ENCODE measurements around the gene APOOL. TPM values are rescaled to one million over a fixed set of nuclear protein-coding genes. Genes with fewer than 3 reads are reported as not detected.

APOOL gene
- total and polyA plus RNA-seq, 9 of the 15 experiments (the other 6 are each of a cell fraction or from before 2014, with no cell fraction given) = 4.6 to 20.5 (median 10.2) TPM

DNA sequence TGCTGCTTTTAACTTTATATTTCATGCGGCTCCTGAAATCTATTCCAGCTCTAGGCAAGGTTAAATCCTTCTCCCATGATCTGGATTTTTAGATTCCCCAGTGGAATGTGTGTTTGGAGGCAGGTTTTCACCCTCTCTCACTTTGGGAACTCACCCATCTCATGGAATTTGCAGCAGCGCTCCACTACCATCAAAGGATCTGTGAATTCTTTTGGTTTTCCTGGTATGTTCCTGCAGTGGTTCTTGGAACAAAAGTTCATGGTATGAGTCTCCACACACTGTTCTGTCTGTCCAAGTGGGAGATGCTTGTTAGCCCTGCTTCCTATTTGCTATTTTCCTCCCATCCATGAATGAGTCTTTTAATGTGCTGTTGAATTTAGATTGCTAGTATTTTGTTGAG, 14.0 kb downstream of the APOOL start (continued):
- TF ChIP-seq USF1 (CRISPR knock-in tag; IDR thresholded peaks at IDR 0.05) (no peak), THRAP3 (IDR thresholded peaks at IDR 0.05; ENCODE audit: borderline replicate concordance) (no peak), HDAC2 (IDR thresholded peaks at IDR 0.05) (no peak), FOS (IDR thresholded peaks at IDR 0.05; ENCODE audit: extremely low read depth, insufficient read length) (no peak), ZZZ3 (IDR thresholded peaks at IDR 0.05) (no peak)

DNA sequence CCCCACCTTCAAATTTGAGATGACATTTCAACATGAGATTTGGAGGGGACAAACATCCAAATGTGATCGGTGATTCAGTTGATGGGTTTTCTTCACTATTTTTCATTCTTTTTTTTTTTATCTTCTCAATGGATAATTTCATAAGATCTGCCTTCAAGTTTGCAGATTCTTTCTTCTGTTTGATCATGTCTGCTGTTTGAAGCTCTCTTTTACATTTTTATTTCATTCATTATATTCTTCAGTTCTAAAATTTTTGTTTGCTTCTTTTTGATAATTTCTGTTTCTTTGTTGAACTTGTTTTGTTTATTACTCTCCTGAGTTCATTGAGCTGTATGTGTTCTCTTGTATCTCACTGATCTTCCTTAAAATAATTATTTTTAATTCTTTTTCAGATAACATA, 14.8 kb downstream of the APOOL start:
- intact Hi-C loops (cut with micrococcal nuclease) = no loop called here
- Histone ChIP-seq H3K27me3 (ENCODE audit: control insufficient read depth in 2 of 2, insufficient read depth in 2 of 2, low read length in 2 of 2) (no peaks in the 10 kb centered on the region), H3K36me3 (ENCODE audit: control insufficient read depth, insufficient read depth, low read length) (no peaks in the 10 kb centered on the region; the same call in 2 of the 3 replicates), H3K9me3 (replicated peaks; ENCODE audit: control insufficient read depth, insufficient read depth, low read depth, low read length) (peaks cover 3% of the 10 kb centered on the region; the same call in 1 of the 2 replicates), H3K9ac (ENCODE audit: insufficient read depth in 1 of 2, low read depth in 2 of 2, low read length in 2 of 2) (no peak overlapping the region), H3K4me3 (no peak overlapping the region), H3K4me1 (replicated peaks in 1 of 2; ENCODE audit: control insufficient read depth in 2 of 2, insufficient read depth in 2 of 2, low read length in 2 of 2) (no peaks in the 10 kb centered on the region), H3K27ac (ENCODE audit: extremely low read depth, low read depth, low read length) (no peak overlapping the region), H4K20me1 (replicated peaks; ENCODE audit: control insufficient read depth, insufficient read depth, low read length) (no peaks in the 10 kb centered on the region), H2AFZ (ENCODE audit: low read depth, low read length) (no peak overlapping the region), H3K79me2 (ENCODE audit: control insufficient read depth, insufficient read depth, low read length) (peaks cover 9% of the 10 kb centered on the region; the same call in 2 of the 3 replicates), H3K4me2 (ENCODE audit: insufficient read depth, low read length) (no peak overlapping the region), H3K9me1 (ENCODE audit: control insufficient read depth, insufficient read depth, low read length) (no peaks in the 10 kb centered on the region)
- WGBS (ENCODE audit: insufficient coverage, low coverage, missing lambda C conversion rate) = 33% methylated on average over 1 of the region's 1 CpG
- ATAC-seq (no peak), DNase-seq (ENCODE audit: extremely low read depth in 1 of 4, low spot score in 3 of 4) (no peak), FAIRE-seq (no peak)
- in situ Hi-C loops (cut with MboI) = no loop called here
- ChIA-PET POLR2A (no interaction called here), CTCF (ENCODE audit: low intra/inter-chr PET ratio) (no interaction called here)
- TF ChIP-seq ZNF699 (CRISPR knock-in tag; IDR thresholded peaks at IDR 0.05; ENCODE audit: insufficient replicate concordance) (no peak), RBBP5 (IDR thresholded peaks at IDR 0.05; ENCODE audit: borderline replicate concordance, insufficient read depth, low read length, poor library complexity, severe bottlenecking) (no peak), ZFP1 (CRISPR knock-in tag; IDR thresholded peaks at IDR 0.05) (no peak), FIP1L1 (IDR thresholded peaks at IDR 0.05; ENCODE audit: low read depth, low read length, poor library complexity, severe bottlenecking) (no peak), ZKSCAN8 (CRISPR knock-in tag; IDR thresholded peaks at IDR 0.05) (no peak), HNRNPH1 (optimal IDR thresholded peaks at IDR 0.05; ENCODE audit: low read depth, low read length) (no peak), SNIP1 (IDR thresholded peaks at IDR 0.05; ENCODE audit: low read depth) (no peak), TRIM28 (IDR thresholded peaks at IDR 0.05) (no peak), NR4A1 (CRISPR knock-in tag; IDR thresholded peaks at IDR 0.05) (no peak), NR4A1 (tag; IDR thresholded peaks at IDR 0.05) (no peak), MTF1 (CRISPR knock-in tag; IDR thresholded peaks at IDR 0.05; ENCODE audit: borderline replicate concordance) (no peak), MAFG (tag; conservative IDR thresholded peaks at IDR 0.05) (no peak), ZNF217 (CRISPR knock-in tag; IDR thresholded peaks at IDR 0.05) (no peak), ADNP (tag; IDR thresholded peaks at IDR 0.05) (no peak), TSC22D4 (tag; IDR thresholded peaks at IDR 0.05) (no peak), ELF2 (CRISPR knock-in tag; IDR thresholded peaks at IDR 0.05) (no peak), MTA1 (IDR thresholded peaks at IDR 0.05; ENCODE audit: borderline replicate concordance) (no peak), ZNF408 (CRISPR knock-in tag; IDR thresholded peaks at IDR 0.05; ENCODE audit: low read depth) (no peak), NCOA1 (IDR thresholded peaks at IDR 0.05; ENCODE audit: low read depth) (no peak)
- TF ChIP-seq, protein P1, sequence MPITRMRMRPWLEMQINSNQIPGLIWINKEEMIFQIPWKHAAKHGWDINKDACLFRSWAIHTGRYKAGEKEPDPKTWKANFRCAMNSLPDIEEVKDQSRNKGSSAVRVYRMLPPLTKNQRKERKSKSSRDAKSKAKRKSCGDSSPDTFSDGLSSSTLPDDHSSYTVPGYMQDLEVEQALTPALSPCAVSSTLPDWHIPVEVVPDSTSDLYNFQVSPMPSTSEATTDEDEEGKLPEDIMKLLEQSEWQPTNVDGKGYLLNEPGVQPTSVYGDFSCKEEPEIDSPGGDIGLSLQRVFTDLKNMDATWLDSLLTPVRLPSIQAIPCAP (CRISPR knock-in tag; IDR thresholded peaks at IDR 0.05; ENCODE audit: borderline replicate concordance) = no peak
- no TSS peak for BruUV-seq (replicated peaks)
